GM19025 (cell line): ENCODE measurements around the gene ANKRD39.
A peak's percentile ranks its signal among the peaks of the same experiment; 100 is the strongest.
"Not testable (repeated sequence)": the region's sequence is repeated elsewhere in the genome, so short reads cannot be mapped to it uniquely, and the experiment has no call there.

Experiments
- ATAC-seq: cut with Tn5 transposase; IDR thresholded peaks from one replicate; pipeline ENCODE4 v1.9.1; 2021; ENCODE audit warnings: mild to moderate bottlenecking, low read depth, moderate library complexity; ENCODE audit not compliant: unreplicated experiment

Gene ANKRD39, protein sequence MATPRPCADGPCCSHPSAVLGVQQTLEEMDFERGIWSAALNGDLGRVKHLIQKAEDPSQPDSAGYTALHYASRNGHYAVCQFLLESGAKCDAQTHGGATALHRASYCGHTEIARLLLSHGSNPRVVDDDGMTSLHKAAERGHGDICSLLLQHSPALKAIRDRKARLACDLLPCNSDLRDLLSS

DNA sequence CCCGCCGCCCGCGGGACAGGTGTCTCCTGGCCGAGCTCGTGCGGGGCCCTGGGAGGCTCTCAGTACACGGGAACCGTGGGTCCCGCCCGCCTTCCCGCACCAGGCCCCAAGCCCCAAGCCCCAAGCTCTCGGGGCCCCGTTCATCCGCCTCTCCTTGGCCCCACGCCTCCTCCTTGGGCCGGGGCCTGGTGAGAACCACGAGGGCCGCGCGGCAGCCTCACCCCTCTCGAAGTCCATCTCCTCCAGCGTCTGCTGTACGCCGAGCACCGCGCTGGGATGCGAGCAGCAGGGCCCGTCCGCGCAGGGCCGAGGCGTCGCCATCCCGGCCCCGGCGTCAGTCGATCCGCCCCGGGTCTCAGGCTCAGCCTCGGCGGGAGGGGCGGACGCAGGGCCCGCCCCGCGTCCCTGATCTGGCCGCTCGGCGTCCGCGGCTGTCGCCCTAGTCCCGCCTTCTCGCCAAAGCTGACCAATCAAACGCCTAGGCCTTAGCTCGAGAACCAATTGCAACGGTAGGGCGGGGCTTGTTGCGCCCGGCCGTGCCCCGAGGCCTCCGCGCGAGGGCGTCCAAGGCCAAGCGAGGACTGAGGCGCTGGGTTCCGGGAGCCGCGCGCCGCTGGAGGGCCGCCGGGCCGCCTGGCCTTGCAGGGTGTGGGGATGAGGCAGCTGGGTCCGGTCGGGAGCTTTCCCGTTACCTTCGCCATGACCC, at the start of gene ANKRD39:
Gene ANKRD39, minus strand, starts transcription at position 350 of the 706 bp plus-strand sequence. Its CDS starts 29 bp downstream, at position 321.
- peak; percentile 96 for ATAC-seq

GRCh38 chr2:96906729-96907114, 48.9 kb upstream of the ANKRD39 start:
- ATAC-seq, result no peak

GRCh38 chr2:96903815-96904214, 46.0 kb upstream of the ANKRD39 start:
- ATAC-seq, result no peak

GRCh38 chr2:96903318-96903717, 45.5 kb upstream of the ANKRD39 start:
- ATAC-seq, result no peak

- no peak for ATAC-seq
Observed at GRCh38 chr2:96900237-96900636, 42.4 kb upstream of the ANKRD39 start.

- no peak for ATAC-seq
Observed at GRCh38 chr2:96899413-96899741, 41.6 kb upstream of the ANKRD39 start.

DNA sequence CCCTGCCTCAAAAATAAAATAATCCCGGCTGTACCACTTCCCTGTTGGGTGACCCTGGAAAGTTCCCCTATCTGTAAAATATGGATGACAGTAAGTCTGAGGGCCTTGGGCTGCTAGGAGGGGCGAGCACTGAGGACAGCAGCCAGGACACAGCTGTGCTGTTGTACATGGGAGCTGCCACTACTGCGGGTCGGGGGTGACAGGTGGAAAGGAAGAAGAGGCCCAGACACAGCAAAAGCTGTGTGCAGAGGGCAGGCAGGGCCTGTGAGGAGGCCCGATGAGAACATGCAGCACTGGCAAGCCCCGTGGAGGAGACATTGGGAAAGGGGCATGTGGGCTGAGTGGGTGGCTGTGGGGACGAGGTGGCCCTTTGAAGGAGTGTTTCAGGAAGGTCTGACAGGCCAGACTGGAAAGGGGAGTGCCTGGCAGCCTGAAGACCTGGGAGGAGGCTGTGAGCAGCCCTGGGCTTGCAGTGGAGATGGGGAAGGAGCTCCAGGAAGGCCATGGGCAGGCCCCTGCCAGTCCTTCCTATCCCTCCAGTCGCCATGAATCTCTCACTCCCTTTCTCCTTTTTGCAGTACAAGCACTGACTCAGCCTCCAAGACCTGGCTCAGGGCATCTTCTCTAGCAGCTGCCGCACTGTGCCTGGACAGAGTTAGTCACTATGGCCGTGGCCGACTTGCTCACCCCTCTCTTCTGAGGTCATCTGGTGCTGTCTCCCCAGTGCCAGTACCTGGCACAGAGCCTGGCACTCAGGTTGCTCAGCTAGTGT, 41.0 kb upstream of the ANKRD39 start:
- no peak for ATAC-seq

GRCh38 chr2:96898135-96898505, 40.3 kb upstream of the ANKRD39 start:
- no peak for ATAC-seq

DNA sequence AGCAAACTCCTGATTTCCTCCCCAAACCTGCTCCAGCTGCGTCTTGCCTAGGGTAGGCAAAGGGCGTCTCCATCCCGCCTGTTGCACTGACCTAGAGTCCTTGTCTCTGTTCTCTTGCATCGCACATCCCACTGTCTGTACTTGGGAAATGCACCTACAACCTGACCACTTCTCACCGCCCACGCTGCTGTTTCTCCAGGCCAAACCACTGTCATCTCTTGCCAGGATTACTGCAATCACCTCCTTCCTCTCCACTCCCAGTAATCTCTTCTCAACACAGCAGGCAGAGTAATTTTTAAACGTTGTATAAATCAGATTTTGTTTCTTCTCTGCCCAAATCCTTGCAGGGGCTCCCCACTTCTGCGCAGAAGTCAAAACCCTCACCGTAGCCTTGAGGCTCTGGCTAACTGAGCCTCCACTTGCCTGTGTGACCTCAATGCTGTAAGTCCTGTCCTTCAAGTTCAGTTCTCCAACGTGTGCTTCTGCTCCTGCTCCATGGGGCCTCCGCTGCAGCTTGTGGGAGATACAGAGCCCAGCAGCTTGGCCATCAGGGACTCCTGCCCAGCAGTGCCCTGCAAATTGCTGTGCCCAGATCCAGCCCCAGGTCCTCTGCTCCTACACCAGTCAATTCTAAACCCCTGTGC, 39.8 kb upstream of the ANKRD39 start:
- no peak for ATAC-seq

DNA sequence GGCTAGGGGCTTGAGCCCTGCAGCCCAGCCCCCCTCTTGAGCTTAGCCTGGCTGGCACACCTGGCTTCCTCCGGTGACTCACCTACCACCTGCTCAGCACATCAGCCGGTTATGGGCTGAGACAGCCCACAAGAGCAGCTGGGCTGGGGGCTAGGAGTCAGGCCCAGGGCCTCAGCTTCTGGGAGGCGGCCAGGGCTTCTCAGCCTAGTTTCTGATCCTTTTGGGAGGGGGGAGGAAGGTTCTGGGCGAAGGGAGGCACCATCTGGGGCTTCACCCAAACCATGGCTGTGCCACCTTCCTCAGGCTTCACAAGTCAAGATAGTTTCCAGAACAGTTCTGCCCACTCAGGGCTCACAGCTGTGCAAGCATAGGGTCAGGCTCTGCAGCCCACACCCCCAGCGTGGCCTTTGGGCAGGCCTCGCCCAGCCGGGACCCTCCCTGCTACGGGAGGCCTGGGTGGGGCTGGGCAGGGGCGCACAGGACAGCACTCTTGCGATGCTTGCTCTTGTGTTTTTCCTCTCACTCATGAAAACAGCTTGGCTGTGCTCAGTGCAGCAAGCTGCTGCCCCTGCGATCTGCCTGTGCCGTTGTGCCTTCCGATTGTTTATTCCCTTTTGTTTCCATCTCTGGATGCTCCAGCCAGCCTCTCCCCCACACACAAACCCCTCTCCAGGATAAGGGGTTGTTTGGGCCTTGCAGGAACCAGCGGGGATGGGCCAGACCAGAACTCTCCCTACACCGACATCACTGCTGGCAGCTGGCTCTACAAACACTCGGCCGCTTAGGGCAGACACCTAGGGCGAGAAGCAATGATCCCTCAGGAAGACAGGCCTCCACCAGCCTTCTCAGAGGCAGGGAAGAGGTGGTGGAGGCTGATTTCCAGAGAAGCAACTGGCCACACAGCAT, 38.2 kb upstream of the ANKRD39 start:
- ATAC-seq, result no peak

- ATAC-seq, result no peak
Observed at GRCh38 chr2:96895032-96895745, 37.4 kb upstream of the ANKRD39 start.

- no peak for ATAC-seq
Observed at GRCh38 chr2:96894151-96894531, 36.3 kb upstream of the ANKRD39 start.

DNA sequence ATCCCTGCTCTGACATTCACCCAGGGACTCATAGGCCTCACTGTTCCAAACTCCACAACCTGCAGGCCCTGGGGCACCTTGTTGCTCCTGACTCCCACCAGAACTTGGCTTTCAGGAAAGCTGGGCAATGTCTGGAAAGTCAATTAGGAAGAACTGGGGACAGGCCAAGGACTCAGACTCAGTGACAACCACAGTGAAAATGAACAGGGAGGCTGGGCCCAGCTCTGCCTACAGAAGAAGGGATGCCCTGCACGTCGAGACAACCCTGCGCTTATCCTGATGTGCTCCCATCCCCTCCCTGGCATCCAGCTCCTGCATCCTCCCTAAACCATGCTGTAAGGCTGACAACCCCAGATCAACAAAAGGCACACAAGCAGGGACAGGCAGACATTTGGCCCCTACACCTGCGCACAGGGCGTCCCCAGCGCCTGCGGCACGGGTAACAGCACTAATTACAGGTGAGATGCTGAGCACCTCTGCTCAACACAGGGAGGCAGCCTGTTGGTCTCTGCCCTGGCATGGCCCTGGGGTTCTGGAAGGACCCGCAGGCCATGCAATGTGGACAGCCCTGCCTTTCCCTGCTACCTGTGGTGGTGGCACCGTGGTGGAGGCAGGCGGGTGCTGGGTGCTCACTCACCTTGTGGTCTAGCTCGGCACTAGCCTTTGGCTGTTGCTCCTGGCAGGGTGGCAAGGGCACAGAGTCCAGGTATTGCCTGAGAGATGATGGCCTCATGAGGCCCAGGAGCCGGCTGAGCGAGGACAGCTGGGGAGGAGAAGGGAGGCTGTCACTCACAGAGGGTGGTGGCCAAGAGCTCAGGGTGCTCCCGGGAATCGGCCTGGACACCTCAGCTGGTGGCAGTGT, 35.7 kb upstream of the ANKRD39 start:
- no peak for ATAC-seq

DNA sequence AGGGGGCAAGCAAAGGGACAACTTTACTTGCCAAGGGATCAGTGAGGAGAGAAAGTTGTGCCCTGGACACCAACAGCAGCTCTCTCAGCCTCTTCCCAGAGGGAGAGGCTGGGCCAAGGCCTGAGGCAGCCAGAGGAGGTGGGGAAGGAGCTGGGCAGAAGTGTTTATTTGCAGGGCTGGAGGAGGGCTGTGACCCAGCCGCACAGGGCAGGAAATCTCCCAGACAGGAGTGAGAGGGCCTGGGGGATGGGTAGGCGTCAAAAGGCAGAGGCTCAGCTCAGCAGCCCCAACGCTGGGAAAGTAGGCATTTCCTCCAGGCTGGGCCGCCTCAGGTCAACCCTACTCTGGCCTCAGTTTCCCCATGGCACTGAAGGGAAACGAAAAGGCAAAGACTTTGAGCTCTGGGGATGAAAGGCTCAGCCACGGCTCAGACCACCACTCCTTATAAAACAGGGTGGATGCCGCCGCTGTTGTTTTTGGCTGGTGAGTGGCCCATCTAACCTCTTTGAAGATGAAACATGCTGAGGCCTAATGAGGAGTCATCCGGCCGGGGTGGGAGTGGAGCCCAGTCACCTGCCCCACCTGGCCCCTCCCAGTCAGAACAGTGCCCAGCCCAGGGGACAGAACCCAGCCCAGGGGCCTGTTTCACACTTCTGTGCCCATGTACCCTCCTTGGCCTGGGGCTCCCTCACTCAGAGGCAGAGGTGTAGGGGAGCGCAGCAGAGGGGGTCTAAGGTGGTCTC, 33.9 kb upstream of the ANKRD39 start:
- no peak for ATAC-seq

DNA sequence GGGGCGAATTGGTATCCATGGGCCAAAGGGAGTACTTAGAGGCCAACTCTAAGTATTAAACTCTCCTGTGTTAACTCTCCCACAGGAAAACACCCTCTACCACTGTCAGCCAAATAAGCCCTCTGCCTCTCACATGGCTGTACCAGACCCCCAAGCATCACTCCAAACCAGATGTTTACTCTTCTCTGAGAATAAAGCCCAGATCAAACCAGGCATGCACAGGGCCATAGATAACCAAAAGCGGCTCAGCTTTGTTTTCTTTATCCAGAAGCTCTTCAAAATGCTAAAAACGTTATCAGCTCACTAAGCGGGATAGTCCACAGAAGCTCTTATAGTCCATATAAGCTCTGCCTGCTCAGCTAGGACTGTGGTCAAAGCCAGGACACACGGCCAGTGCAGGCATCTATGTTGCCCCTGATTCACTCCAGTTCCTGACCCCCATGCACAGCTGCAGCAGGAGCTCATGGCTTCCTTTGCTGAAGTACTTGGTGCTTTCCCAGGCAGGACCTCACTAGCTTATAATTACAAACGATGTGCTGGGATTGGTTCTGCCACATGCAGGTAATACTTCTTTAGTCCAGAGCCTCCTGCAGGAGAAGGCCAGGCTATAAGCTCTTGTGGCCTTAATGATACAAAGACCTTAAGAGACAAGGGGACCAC, 33.0 kb upstream of the ANKRD39 start:
- ATAC-seq, result no peak

DNA sequence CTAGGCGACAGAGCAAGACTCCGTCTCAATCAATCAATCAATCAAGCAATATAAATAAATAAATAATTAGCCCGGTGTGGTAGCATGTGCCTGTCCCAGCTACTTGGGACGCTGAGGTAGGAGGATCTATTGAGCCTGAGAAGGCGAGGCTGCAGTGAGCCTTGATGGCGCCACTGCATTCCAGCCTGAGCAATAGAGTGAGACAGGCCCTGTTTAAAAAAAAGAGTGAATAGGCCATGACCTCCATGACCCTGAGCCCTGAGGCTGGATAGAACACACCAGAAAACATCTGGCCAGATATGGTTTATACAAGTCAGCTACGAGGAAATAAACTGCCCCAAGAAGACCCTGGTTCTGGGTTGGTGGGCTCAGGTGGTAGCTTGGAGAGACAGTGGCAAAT, 32.4 kb upstream of the ANKRD39 start:
- no peak for ATAC-seq

DNA sequence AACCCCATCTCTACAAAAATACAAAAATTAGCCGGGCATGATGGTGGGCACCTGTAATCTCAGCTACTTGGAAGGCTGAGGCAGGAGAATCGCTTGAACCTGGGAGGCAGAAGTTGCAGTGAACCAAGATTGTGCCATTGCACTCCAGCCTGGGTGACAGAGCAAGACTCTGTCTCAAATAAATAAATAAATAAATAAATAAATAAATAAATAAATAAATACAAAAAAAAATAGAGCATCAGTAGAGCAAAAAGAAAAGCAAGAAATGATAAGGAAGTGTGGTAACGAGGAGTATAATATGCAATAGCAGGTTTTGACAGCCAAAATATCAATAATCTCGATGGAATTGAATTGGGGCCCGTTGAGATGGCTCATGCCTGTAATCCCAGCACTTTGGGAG, 31.7 kb upstream of the ANKRD39 start:
- ATAC-seq, result not testable (repeated sequence)
